ENCODE results near the gene TMEM74B. TPM values are rescaled to one million over a fixed set of nuclear protein-coding genes. Genes with fewer than 3 reads are reported as not detected.
A peak's percentile ranks its signal among the peaks of the same experiment; 100 is the strongest.

The TMEM74B gene
- total RNA-seq, 1 donor: 0.27 TPM

DNA sequence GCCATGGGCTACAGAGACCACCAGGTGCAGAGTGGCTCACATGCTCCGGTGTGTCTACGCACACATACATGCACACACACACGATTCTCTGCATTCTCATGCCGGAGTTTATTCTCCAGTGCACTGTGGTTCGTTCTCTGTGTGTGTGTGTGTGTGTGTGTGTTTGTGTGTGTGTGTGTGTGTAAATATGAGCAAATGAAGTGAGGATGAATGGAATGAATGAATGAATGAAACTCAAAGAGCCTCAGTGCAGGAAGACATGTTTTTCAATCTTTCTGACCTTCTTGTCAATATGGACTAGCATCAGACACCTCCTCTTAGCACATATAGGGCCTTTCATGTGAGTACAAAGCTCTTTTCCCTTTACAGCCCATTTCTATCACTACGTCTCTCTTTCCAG is 1.6 kb downstream of the TMEM74B start:
- no peak for DNase-seq (ENCODE audit: low read depth in 2 of 3, low spot score in 2 of 3)

GRCh38 chr20:1182106-1182505 is 2.7 kb downstream of the TMEM74B start:
- DNase-seq (ENCODE audit: low read depth in 2 of 3, low spot score in 2 of 3): no peak

- DNase-seq (ENCODE audit: low read depth in 2 of 3, low spot score in 2 of 3): no peak
Measured at GRCh38 chr20:1180949-1181348, 3.8 kb downstream of the TMEM74B start.

- DNase-seq (ENCODE audit: low read depth in 2 of 3, low spot score in 2 of 3): no peak
Measured at GRCh38 chr20:1178623-1179022, 6.2 kb downstream of the TMEM74B start.

DNA sequence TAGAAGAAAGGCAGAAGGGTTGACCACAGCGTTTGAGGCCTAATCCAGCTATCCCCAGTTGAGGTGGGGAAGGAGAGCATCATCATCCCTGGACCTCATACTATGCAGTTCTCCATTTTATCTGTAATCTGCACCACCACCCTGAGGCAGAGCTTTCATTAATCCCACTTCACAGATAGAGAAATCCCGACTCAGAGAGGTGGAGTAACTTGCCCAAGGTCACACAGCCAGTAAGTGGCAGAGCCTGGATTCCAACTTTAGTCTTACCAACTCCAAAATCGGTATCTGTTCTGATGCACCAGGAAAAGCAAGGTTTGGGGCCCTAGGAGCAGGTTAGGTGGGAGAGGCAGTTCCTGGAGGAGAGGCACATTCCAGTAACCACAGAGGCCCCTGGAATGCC is 6.7 kb downstream of the TMEM74B start:
- no peak for DNase-seq (ENCODE audit: low read depth in 2 of 3, low spot score in 2 of 3)

GRCh38 chr20:1177680-1178079 is 7.1 kb downstream of the TMEM74B start:
- DNase-seq (ENCODE audit: low read depth in 2 of 3, low spot score in 2 of 3): no peak

DNA sequence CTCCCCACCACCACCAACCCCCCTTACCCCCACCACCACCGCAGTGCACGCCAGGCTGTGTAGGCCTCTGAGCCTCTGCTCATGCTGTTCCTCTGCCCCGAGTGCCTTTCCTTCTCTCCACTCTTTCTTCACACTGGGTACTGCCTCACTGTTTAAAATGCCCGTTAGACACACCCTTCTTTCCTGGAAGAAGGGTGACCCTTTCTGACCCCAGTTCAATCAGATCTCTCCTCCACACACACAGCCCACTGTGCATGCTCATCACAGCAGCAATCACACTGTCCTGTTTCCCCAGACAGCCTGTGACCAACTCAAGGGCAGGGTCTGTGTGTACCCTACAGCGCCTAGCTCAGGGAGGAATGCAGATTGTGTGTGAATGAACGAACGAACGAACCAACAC is 10.0 kb downstream of the TMEM74B start:
- DNase-seq (ENCODE audit: low read depth in 2 of 3, low spot score in 2 of 3): no peak

DNA sequence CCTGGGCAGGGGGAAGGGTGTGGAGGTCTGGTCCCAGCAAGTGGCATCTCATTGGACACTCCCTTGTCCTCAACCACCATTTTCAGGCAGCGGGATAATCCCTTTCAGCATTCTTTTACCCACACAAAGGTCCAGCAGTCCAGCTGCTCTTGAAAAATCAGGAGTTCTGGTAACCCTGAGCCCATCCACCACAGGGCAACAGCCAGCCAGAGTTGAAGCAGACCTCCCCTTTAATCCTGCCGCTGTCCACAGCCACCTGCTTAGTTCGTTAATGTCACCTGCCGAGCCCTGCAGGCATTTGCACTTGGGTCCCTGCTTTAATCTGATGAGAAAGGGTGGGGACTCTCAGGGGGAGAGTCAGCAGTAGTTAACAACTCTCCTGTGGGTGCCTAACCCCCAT is 11.1 kb downstream of the TMEM74B start:
- no peak for DNase-seq (ENCODE audit: low read depth in 2 of 3, low spot score in 2 of 3)

GRCh38 chr20:1171461-1172093 is 13.2 kb downstream of the TMEM74B start:
- peak in 1 of 3 donors; percentile 44 for DNase-seq (ENCODE audit: low read depth in 2 of 3, low spot score in 2 of 3)

DNA sequence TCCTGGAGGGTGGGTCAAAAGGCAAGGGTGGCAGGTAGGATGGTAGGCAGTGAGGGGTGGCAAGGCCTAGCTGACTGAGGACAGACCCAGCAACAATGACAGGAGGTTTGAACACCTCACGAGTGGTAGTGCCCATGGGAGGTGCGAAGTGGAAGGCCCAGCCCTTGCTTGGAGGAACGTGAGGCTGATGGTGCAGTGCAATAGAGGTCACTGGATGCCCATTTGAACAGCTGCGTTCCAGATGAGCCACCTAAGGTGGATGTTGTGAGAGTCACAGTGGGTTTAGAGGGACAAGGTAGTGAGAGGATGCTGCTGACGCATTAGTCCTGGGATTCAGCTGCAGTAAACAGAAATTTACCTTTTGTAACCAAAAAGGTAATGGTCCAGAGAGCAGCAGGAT is 15.6 kb downstream of the TMEM74B start:
- no peak for DNase-seq (ENCODE audit: low read depth in 2 of 3, low spot score in 2 of 3)

DNA sequence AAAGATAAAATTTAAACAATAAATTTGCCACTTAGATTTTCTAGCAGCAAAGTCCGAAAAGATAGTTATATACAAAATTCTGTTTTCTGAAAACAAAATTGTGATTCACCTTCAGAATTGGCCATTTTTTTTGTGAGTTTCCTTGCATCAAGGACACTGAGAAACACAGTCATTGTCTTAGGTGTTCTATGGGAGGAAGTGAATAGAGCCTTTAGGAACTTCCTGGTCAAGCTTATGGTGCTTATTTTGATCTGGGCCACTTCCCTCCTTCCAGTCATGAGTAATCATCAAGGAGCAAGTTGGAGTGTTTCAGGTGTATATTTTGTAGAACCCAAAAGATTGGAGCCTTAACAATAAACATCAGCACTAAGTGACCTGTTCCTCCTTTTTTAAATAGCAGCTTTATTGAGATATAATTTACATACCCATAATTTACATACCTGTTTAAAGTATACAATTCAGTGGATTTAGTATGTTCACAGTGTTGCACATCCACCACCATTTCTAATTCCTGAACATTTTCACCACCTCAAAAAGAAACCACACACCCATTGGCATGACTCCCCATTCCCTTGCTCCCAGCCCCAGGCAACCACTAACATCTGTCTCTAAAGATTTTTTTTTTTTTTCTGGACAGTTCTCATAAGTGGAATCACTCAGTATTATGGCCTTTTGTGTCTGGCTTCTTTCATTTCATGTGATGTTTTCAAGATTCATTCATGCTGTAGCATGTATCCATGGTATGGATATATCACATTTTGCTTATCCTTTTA is 17.6 kb downstream of the TMEM74B start:
- no peak for DNase-seq (ENCODE audit: low read depth in 2 of 3, low spot score in 2 of 3)

- no peak for DNase-seq (ENCODE audit: low read depth in 2 of 3, low spot score in 2 of 3)
Measured at GRCh38 chr20:1165941-1166340, 18.8 kb downstream of the TMEM74B start.

DNA sequence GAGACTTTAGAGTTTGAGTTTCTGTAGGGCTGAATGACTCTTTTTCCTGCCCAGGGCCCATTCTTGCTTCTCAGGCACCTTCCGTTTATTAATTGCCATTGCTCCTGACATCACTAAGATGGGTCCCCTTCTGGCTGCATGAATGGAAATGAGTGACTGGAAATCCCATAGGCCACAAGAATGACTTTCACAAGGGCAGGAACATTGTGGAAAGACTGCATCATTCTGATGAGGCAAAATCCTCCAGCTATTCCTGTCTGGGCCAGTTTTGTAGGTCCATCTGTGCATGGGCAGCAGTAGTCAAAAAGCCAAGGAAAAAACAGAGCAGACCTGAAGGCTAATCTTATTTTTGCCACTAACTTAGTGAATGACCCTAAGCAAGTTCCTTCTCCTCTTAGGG is 19.3 kb downstream of the TMEM74B start:
- no peak for DNase-seq (ENCODE audit: low read depth in 2 of 3, low spot score in 2 of 3)

- no peak for DNase-seq (ENCODE audit: low read depth in 2 of 3, low spot score in 2 of 3)
Measured at GRCh38 chr20:1164871-1165270, 19.9 kb downstream of the TMEM74B start.

- no peak for DNase-seq (ENCODE audit: low read depth in 2 of 3, low spot score in 2 of 3)
Measured at GRCh38 chr20:1163653-1164052, 21.1 kb downstream of the TMEM74B start.

DNA sequence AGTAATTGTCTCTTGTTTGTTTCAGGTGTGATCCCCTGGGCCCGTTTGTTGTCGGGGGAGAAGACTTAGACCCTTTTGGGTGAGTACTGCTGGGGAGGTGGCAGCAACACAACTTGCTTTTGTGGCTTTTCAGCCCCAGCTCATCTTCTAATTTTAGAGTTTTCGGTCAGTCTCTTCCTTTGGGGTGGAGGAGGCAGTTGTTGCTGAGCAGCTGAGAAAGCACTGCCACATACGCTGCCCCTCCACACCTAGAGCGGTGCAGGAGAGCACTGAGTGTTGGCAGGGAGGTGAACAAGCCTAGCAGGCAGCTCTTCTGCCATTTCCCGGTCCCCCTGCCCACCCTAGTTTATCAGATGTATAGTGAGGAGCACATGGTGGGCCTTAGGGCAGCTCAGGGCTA is 21.7 kb downstream of the TMEM74B start:
- DNase-seq (ENCODE audit: low read depth in 2 of 3, low spot score in 2 of 3): no peak

GRCh38 chr20:1160991-1161390 is 23.8 kb downstream of the TMEM74B start:
- no peak for DNase-seq (ENCODE audit: low read depth in 2 of 3, low spot score in 2 of 3)

- no peak for DNase-seq (ENCODE audit: low read depth in 2 of 3, low spot score in 2 of 3)
Measured at GRCh38 chr20:1160496-1160895, 24.3 kb downstream of the TMEM74B start.

DNA sequence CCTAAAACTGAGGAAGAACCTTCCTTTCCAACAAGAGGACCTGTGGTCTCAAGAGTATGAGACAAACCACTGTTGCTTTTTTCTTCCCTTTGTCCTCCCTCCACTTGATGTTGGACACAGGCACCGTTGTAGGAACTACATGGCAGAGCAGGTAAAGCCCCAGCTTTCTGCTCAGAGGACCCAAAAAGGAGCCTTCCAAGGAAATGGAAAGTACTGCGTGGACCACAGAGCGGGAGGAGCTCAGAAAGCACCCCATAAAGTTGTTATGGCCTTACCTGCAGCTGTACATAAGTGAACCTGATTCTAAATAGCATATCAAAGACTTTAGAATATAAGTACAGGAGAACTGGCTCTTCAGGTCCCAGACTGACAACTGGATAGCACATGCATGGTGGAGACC is 29.4 kb downstream of the TMEM74B start:
- DNase-seq (ENCODE audit: low read depth in 2 of 3, low spot score in 2 of 3): no peak

GRCh38 chr20:1154691-1155090 is 30.1 kb downstream of the TMEM74B start:
- no peak for DNase-seq (ENCODE audit: low read depth in 2 of 3, low spot score in 2 of 3)

GRCh38 chr20:1154226-1154625 is 30.6 kb downstream of the TMEM74B start:
- no peak for DNase-seq (ENCODE audit: low read depth in 2 of 3, low spot score in 2 of 3)

DNA sequence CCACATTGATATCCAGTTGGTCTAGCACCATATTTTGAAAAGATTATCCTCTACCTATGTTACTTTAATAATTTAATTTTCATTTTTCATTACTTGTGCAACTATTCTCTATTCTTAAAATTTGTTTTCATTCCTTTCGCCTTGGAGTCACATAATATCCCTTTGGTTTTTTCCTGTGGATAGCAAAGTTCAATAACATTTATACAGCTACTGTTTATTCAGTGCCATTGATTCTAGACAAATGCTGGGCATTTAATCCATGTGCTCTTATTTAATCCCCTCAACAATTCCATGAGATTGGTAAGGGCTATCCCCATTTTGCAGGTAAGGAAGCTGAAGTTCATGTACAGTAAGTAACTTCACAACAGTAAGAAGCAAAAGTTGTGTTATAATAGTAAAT is 33.8 kb downstream of the TMEM74B start:
- DNase-seq (ENCODE audit: low read depth in 2 of 3, low spot score in 2 of 3): no peak

DNA sequence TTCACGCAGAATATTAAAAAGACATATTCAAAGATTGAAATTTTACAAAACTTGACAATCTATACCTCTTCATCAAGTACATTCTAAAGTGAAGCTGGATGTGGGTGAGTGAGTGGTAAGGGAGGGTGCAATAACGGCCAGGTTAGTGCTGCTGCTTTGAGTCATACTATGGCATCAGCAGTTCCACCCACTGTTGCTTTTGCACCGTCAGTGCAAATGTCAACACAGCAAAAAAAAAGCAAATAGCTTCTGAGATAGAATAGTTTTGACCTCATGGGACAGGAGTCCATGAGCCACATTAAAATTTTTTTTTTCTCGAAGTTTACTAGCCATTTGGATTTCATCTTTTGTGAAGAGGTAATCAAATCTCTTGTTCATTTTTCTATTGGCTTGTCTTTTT is 34.6 kb downstream of the TMEM74B start:
- no peak for DNase-seq (ENCODE audit: low read depth in 2 of 3, low spot score in 2 of 3)

All from hematopoietic multipotent progenitor cell (in vitro differentiated cells).